Spleen (tissue), 11 donors: ENCODE results near the gene PTCD2. TPM values are rescaled to one million over a fixed set of nuclear protein-coding genes. Genes with fewer than 3 reads are reported as not detected.

ENCODE experiments used
- DNase-seq: peaks from one replicate; pipeline ENCODE4 v3.0.0-alpha.2; 2020
- H3K27ac ChIP-seq, 8 donors: fragments of 200-600 bp; sonication (generic) in 7 of 8; 1 replicate in 4 of 8; 2 replicates in 4 of 8; pipeline versions ENCODE4 v1.5.0 to v1.8.0; 2016 to 2021; ENCODE audit warnings: inconsistent platforms in 4 of 8, mild to moderate bottlenecking in 4 of 8, moderate library complexity in 1 of 8
- H3K27me3 ChIP-seq, 7 donors: fragments of 200-600 bp; sonication (generic) in 6 of 7; replicated peaks in 1 of 7; 1 replicate in 4 of 7; 2 replicates in 3 of 7; pipeline versions ENCODE4 v1.5.0 to v1.8.0; 2016 to 2021; ENCODE audit warnings: inconsistent platforms in 3 of 7, mild to moderate bottlenecking in 1 of 7
- H3K36me3 ChIP-seq, 6 donors: fragments of 200-600 bp; sonication (generic) in 5 of 6; 1 replicate in 4 of 6; 2 replicates in 2 of 6; pipeline versions ENCODE4 v1.5.0 to v1.8.0; 2016 to 2021; ENCODE audit warnings: inconsistent platforms in 2 of 6
- H3K4me1 ChIP-seq, 6 donors: fragments of 200-600 bp; sonication (generic) in 5 of 6; 1 replicate in 3 of 6; 2 replicates in 3 of 6; pipeline versions ENCODE4 v1.5.0 to v1.8.0; 2016 to 2021; ENCODE audit warnings: inconsistent platforms in 3 of 6
- H3K4me3 ChIP-seq, 8 donors: fragments of 200-600 bp; sonication (generic) in 7 of 8; 1 replicate in 4 of 8; 2 replicates in 4 of 8; pipeline versions ENCODE4 v1.5.0 to v1.8.0; 2016 to 2021; ENCODE audit warnings: inconsistent platforms in 4 of 8, mild to moderate bottlenecking in 4 of 8, moderate library complexity in 2 of 8
- H3K9me3 ChIP-seq, 8 donors: fragments of 200-600 bp; sonication (generic) in 7 of 8; 1 replicate in 4 of 8; 2 replicates in 4 of 8; pipeline versions ENCODE4 v1.5.0 to v1.8.0; 2016 to 2021; ENCODE audit warnings: inconsistent platforms in 4 of 8
- CTCF ChIP-seq, 11 experiments: fragments of 200-600 bp in 7 of 11; fragments of 450-650 bp in 4 of 11; sonication (generic) in 4 of 11; IDR thresholded peaks in 8 of 11; conservative IDR thresholded peaks in 3 of 11; 1 replicate in 7 of 11; 2 replicates in 4 of 11; pipeline versions ENCODE4 v1.4.0 to v1.8.0; 2016 to 2021; ENCODE audit warnings: antibody characterized with exemption in 11 of 11, inconsistent platforms in 4 of 11, mild to moderate bottlenecking in 1 of 11
- POLR2A ChIP-seq, 3 donors: fragments of 450-650 bp; IDR thresholded peaks; one replicate each; pipeline ENCODE4 v1.5.1; 2017; ENCODE audit warnings: antibody characterized with exemption in 3 of 3, mild to moderate bottlenecking in 1 of 3
- POLR2AphosphoS5 ChIP-seq, 3 donors: sonication (generic); formaldehyde crosslinking; IDR thresholded peaks; one replicate each; pipeline ENCODE4 v1.5.1; 2017; ENCODE audit warnings: antibody characterized with exemption in 3 of 3
- WGBS, 5 donors: extraction: QIAGEN DNeasy Blood & Tissue Kit in 3 of 5; methylation state at CpG; one replicate each; pipeline versions ENCODE4 v1.1.5 to v1.1.7; 2013 to 2018; 5-methylcytosine and 5-hydroxymethylcytosine counted together
- intact Hi-C: fragments of 100-400 bp; cut with DNase I; formaldehyde crosslinking; loops from one replicate; pipeline ENCODE4 v1.15.0; 2023; ENCODE audit warnings: low total_unique reads
- polyA plus RNA-seq, 3 donors: library from polyadenylated mRNA; stranded (reverse); fragments of 200-250 nt; gene quantifications; one replicate each; pipeline ENCODE4 v1.2.1, GENCODE V29; 2013
- total RNA-seq, 7 donors: library from RNA; depleted of rRNA in 3 of 7; stranded (reverse); fragments of >200 nt in 3 of 7; fragmentation: NEBNext Ultra II Directional in 4 of 7; extraction: Animal tissue kit (Norgen Biotek cat#: 25700) in 4 of 7; gene quantifications; one replicate each; pipeline versions ENCODE4 v1.1.0 to v1.2.1, GENCODE V29; 2016 to 2021
- donor health status: healthy with polysubstance abuse.
- donor health status: DM: no; HTN: no; CAD: no; lungs with moderate emphysema.
- donor health status: DM: no; HTN: no; CAD: no.
- donor health status: Bipolar disorder and iron deficiency.
- donor health status: healthy.
- donor health status: DM: no; HTN: no; CAD: no.
- donor health status: DM: yes; HTN: yes; CAD: no.

PTCD2 gene
- total and polyA plus RNA-seq, 10 donors = 1.2 to 11.7 (median 7.5) TPM

- 97 to 100% (median 100%) methylated on average over 1 of the region's 1 CpG for WGBS, 5 donors
- TF ChIP-seq POLR2AphosphoS5 (IDR thresholded peaks at IDR 0.05) (no peak), POLR2A (IDR thresholded peaks at IDR 0.05) (no peak), CTCF (IDR thresholded peaks at IDR 0.05 in 8 of 11, conservative IDR thresholded peaks at IDR 0.05 in 3 of 11) (no peak)
- H3K27ac ChIP-seq = no peak overlapping the region
- no peaks in the 10 kb centered on the region for H3K9me3 ChIP-seq
- intact Hi-C loops = no loop called here
- H3K27me3 ChIP-seq = no peaks in the 10 kb centered on the region
- H3K4me1 ChIP-seq = peaks cover 0 to 28% (median 10%) of the 10 kb centered on the region in 6 donors
- H3K4me3 ChIP-seq = no peak overlapping the region
- peaks cover 0 to 59% (median 22%) of the 10 kb centered on the region in 6 donors for H3K36me3 ChIP-seq
- DNase-seq = no peak
These were observed 43.1 kb downstream of the PTCD2 start for GRCh38 chr5:72363166-72363802.

GRCh38 chr5:72364171-72364570 lies 44.0 kb downstream of the PTCD2 start:
- TF ChIP-seq POLR2AphosphoS5 (IDR thresholded peaks at IDR 0.05) (no peak), POLR2A (IDR thresholded peaks at IDR 0.05) (no peak), CTCF (IDR thresholded peaks at IDR 0.05 in 8 of 11, conservative IDR thresholded peaks at IDR 0.05 in 3 of 11) (no peak)
- H3K9me3 ChIP-seq = no peaks in the 10 kb centered on the region
- H3K4me3 ChIP-seq = no peak overlapping the region
- H3K36me3 ChIP-seq = peaks cover 0 to 50% (median 15%) of the 10 kb centered on the region in 6 donors
- no peaks in the 10 kb centered on the region for H3K27me3 ChIP-seq
- H3K27ac ChIP-seq = no peak overlapping the region
- peaks cover 0 to 37% (median 16%) of the 10 kb centered on the region in 6 donors for H3K4me1 ChIP-seq
- no peak for DNase-seq
- 88 to 100% (median 96%) methylated on average over 1 of the region's 1 CpG for WGBS, 5 donors
- intact Hi-C loops = no loop called here

GRCh38 chr5:72364951-72365350 lies 44.8 kb downstream of the PTCD2 start:
- Histone ChIP-seq H3K9me3 (no peaks in the 10 kb centered on the region), H3K36me3 (peaks cover 0 to 42% (median 8%) of the 10 kb centered on the region in 6 donors), H3K27ac (no peak overlapping the region), H3K4me1 (peaks cover 0 to 45% (median 23%) of the 10 kb centered on the region in 6 donors), H3K4me3 (no peak overlapping the region), H3K27me3 (no peaks in the 10 kb centered on the region)
- DNase-seq = no peak
- intact Hi-C loops = loop anchor here (5.0 kb wide), 2 partner anchors 157 to 452 kb away; partner anchors contain the start of gene TNPO1
- no peak for TF ChIP-seq POLR2A (IDR thresholded peaks at IDR 0.05)
- TF ChIP-seq CTCF (IDR thresholded peaks at IDR 0.05 in 8 of 11, conservative IDR thresholded peaks at IDR 0.05 in 3 of 11) = no peak
- TF ChIP-seq POLR2AphosphoS5 (IDR thresholded peaks at IDR 0.05) = no peak
- WGBS, 5 donors = 94 to 100% (median 97%) methylated on average over 4 of the region's 4 CpGs

- WGBS, 5 donors = 38 to 42% (median 41%) methylated on average over 7 of the region's 7 CpGs
- intact Hi-C loops = loop anchor here (5.0 kb wide), 2 partner anchors 156 to 451 kb away; partner anchors contain the start of gene TNPO1
- Histone ChIP-seq H3K9me3 (no peaks in the 10 kb centered on the region), H3K27ac (peak overlapping the region in 1 of 8 donors; percentile 30), H3K4me1 (peaks cover 0 to 48% (median 24%) of the 10 kb centered on the region in 6 donors), H3K36me3 (peaks cover 0 to 27% (median 2%) of the 10 kb centered on the region in 6 donors), H3K27me3 (no peaks in the 10 kb centered on the region), H3K4me3 (no peak overlapping the region)
- TF ChIP-seq CTCF (IDR thresholded peaks at IDR 0.05 in 8 of 11, conservative IDR thresholded peaks at IDR 0.05 in 3 of 11) (peak; percentile 58 to 89 (median 78)), POLR2A (IDR thresholded peaks at IDR 0.05) (no peak)
- no peak for DNase-seq
These were observed 46.3 kb downstream of the PTCD2 start for GRCh38 chr5:72366324-72366976.
